K562 treated with DMSO at 1 percent for 12 hours (cell line): ENCODE data around the gene CRACR2B. TPM values are rescaled to one million over a fixed set of nuclear protein-coding genes. Genes with fewer than 3 reads are reported as not detected.

Experiments used
- total RNA-seq: library from RNA; unstranded; fragments of 300-600 nt; gene quantifications from 2 replicates; pipeline ENCODE4 v1.2.3, GENCODE V29; 2022; ENCODE audit not compliant: insufficient read depth

The CRACR2B gene
- total RNA-seq = 17.9 and 22.6 TPM in 2 replicates

DNA sequence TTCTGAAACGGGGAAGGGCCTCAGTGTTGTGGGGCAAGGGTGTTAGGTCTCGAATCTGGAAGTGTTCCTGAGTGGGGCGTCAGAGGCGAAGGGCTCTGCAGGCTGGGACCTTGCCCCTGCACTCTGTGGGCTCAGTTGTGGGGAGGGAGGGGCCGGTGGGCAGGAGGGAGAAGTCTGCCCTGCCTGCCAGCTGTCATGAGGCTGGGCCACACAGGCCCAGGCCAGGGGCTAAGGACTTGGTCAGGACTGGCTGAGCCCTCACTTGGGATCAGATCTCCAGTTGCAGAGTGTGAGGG is at the start of gene CRACR2B:
Gene CRACR2B (plus strand): TSS at position 23 of the 296 bp plus-strand sequence. CDS start 689 bp downstream, outside the sequence.

DNA sequence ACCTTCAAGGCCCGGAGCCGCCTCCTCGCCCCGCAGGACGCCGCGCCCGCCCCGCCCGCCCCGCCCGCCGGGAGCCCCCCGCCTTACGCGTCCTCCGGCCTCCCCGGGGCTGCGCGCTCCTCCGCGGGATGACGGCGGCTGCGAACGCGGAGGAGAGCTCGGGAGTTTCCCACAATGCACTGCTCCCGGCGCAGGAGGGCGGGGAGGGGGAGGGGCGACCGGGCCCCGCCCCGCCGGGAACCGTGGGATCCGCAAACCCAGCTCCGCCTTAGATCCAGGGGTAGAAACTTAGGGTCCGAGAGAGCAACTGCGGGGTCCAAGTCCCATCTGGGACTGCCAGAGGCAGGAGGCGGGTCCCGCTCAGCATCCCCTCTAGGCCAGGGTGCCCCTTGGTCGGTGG is 37.8 kb upstream of the CRACR2B start, which contains the start of gene CEND1:
Gene CEND1 (minus strand): TSS at position 148 of the 400 bp plus-strand sequence. CDS start 1,514 bp downstream, outside the sequence.

DNA sequence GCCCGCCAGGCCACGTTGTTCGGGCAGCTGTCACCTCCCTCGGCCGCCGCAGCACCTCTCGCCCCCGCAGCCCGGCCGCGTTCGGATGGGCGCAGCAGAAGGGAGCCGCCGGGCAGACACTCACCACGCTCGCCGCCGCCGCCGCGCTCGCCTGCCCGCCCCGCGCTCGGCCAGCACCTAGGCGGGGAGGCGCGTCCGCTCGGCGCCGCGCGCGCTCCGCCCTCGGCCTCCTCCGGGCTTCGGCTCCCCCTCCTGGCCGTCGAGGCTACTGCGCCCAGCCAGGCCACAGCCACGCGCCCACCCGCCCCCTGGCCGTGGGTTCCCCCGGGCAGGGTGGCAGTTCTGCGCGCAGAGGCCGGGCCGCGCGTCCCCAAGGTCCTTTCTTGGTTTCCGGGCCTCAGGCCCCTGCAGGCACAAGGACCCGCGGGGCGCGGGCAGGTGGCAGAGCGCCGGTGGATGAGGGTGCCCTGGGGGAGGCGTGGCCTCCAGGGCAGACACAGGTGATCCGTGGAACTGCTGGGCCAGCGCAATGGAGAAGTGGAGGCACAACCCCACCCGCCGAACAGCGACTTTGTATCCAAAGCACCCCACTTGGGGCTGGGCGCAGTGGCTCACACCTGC is 29.5 kb upstream of the CRACR2B start, which contains the start of gene SLC25A22:
Gene SLC25A22 (minus strand): TSS at position 189 of the 621 bp plus-strand sequence. CDS start 3,275 bp downstream, outside the sequence.

DNA sequence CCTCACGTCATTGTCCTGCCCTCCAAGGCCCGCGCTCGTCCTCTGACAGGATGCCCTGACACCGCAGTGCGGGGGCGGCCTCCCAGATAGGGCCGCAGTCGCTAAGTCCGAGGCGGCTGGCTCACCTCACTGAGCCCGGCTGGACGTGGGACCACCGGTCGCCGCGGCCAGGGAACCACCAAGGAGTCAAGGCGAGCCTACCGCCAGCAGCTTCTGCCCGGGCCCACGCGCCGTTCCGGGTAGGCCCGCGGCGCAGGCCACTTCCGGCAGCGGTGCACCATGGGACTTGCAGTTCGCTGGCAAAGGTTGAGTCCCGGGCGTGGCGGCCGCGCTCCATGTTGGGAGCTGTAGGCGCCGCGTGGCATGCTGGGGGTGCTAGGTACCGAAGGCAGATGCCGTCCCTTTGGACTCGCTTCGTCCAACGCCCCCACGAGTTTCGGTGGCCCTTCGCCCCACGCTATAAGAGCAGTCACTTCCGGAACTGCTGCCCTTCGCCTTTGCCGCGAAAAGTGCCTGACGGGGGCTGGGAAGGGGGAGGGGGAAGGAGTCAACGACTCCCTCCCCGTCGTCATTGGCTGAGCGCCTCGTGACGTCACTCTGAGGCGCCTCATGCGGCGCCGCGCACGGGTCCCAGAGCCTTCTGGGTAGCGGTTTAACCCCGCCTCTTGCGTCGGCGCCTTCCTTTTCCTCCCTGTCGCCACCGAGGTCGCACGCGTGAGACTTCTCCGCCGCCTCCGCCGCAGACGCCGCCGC is 18.3 kb upstream of the CRACR2B start, which contains the start of gene RPLP2:
Gene RPLP2 (plus strand): TSS at position 681 of the 753 bp plus-strand sequence. CDS start 268 bp downstream, outside the sequence.

DNA sequence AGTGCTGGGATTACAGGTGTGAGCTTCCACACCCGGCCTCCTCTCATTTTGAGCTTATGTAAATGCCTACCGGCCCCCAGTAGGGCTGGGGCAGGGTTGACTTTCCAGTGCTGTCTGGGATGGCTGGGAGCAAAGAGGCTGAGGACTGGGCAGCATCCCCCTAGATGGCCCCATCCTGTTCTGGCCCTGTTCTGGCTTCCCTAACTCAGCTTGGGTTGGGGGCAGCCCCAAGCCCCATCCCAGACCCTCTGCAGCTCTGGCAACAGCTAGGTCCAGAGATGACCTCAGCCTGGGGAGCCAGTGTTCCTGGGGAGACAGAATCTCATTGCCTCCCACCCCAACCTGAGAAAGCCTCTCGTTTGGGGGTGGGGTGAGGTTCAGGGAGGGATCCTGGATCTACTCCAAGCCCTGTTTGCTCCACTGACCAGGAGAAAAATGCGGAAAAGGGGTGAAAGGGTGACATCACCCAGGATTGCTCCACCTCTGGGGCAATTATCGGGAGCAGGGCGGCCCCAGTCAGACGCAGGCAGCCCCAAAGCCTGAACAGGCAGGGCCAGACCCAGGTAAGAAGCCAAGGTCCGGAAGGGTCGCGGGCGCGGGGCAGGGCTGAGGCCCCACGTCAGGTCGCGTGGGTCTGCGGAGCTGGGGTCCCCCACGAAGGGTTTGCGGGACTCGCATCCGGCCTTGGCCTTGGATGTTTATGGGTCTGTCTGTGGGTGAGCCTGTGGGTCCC is 9.2 kb upstream of the CRACR2B start, which contains the start of gene PNPLA2:
Gene PNPLA2 (plus strand): TSS at position 519 of the 733 bp plus-strand sequence. CDS start 805 bp downstream, outside the sequence.

DNA sequence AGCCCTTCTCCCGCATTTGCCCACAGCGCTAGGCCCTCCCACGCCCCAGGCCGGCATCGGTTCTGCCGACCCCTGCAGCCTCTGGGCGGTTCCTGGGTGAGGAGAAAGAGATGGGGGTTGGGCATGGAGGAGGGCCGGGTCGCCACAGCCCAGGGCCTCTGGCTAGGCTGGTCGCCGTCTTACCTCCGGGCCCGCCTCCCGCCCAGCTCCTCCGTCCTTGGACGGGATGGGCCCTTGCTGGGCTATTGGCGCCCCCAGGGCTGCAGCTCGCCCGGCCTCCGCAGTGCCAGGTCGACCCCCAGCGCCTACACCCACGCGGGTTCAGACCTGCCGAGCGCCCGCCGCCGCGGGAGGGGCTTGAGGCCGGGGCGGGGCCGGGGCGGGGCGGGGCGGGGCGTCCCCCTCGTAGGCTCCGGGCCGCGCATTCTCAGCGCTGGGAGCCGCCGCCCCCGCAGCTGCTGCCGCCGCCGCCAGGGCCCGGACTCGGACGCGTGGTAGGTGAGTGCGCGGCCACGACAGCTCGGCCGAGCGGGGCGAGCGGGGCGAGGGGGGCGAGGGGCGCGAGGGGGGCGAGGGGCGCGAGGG is 4.9 kb downstream of the CRACR2B start, which contains the start of gene CD151:
Gene CD151 (plus strand): TSS at position 424 of the 585 bp plus-strand sequence. CDS start 3,118 bp downstream, outside the sequence.

DNA sequence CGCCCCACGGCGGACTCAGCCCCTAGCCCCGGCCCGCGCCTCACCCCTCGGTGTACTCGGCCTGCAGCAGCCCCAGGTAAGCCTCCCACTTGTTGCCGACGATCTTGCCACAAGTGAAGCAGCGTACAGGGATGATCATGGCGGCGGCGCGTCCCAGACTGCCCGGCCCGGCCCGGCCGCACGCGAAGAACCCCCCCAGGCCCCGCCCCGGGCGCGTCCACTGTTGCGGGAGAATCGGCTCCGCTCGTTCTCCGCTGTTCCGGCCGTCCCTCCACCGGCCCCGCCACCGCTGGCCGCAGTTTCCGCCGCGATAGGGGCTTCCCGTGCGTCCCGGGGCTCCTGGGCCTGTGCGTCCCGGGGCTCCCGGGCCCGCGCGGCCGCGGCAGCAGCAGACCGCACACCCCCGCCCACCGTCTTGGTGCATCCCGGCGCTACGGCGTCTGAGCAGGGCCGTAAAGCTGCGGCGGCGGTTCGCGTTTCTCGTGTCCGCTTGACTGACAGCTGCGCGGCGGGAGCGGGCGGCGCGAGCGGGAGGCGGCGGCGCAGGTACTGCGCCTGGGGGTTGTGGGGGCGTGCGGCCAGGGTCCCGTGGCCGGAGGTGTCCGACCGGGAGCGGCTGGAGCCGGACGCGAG is 14.8 kb downstream of the CRACR2B start, which contains the start of the genes POLR2L and TSPAN4:
Gene POLR2L (minus strand): TSS at position 160 of the 633 bp plus-strand sequence. CDS start 21 bp downstream, at position 139.
Gene TSPAN4 (plus strand): TSS at position 483 of the 633 bp plus-strand sequence. CDS start 7,453 bp downstream, outside the sequence.

Other genes with a start within 250 kb of the CRACR2B start
- 41.5 and 44.6 TPM in 2 replicates for gene IRF7, start 212.0 kb upstream of the CRACR2B start, total RNA-seq
- not detected in 2 replicates for gene CDHR5, start 203.0 kb upstream of the CRACR2B start, total RNA-seq
- not detected in 2 replicates for gene SCT, start 200.7 kb upstream of the CRACR2B start, total RNA-seq
- 0.88 and 1.6 TPM in 2 replicates for gene DRD4, start 190.7 kb upstream of the CRACR2B start, total RNA-seq
- gene DEAF1, start 132.7 kb upstream of the CRACR2B start, total RNA-seq = 51.5 and 67.2 TPM in 2 replicates
- 19.1 and 32.6 TPM in 2 replicates for gene TMEM80, start 132.1 kb upstream of the CRACR2B start, total RNA-seq
- 5.2 and 7.1 TPM in 2 replicates for gene EPS8L2, start 121.7 kb upstream of the CRACR2B start, total RNA-seq
- gene TALDO1, start 80.5 kb upstream of the CRACR2B start, total RNA-seq = 543 and 606 TPM in 2 replicates
- 27.5 and 66.9 TPM in 2 replicates for gene GATD1, start 50.4 kb upstream of the CRACR2B start, total RNA-seq
- gene CEND1, start 37.8 kb upstream of the CRACR2B start, total RNA-seq = 0.69 TPM in 1 of 2 replicates, not detected in the other
- gene SLC25A22, start 29.6 kb upstream of the CRACR2B start, total RNA-seq = 21.6 and 29.4 TPM in 2 replicates
- 22.8 and 31.5 TPM in 2 replicates for gene PIDD1, start 22.7 kb upstream of the CRACR2B start, total RNA-seq
- gene RPLP2, start 18.0 kb upstream of the CRACR2B start, total RNA-seq = 1,821 and 2,673 TPM in 2 replicates
- 139 and 145 TPM in 2 replicates for gene PNPLA2, start 9.0 kb upstream of the CRACR2B start, total RNA-seq
- 123 and 132 TPM in 2 replicates for gene CD151, start 5.0 kb downstream of the CRACR2B start, total RNA-seq
- 48.6 and 66.2 TPM in 2 replicates for gene POLR2L, start 14.6 kb downstream of the CRACR2B start, total RNA-seq
- gene TSPAN4, start 14.9 kb downstream of the CRACR2B start, total RNA-seq = 12.7 and 17.3 TPM in 2 replicates
- gene CHID1, start 82.9 kb downstream of the CRACR2B start, total RNA-seq = 58.8 and 61.8 TPM in 2 replicates
- gene AP2A2, start 98.0 kb downstream of the CRACR2B start, total RNA-seq = 28.6 and 50.2 TPM in 2 replicates
- not detected in 2 replicates for gene MUC6, start 208.8 kb downstream of the CRACR2B start, total RNA-seq
- not detected in 2 replicates for gene MUC2, start 247.0 kb downstream of the CRACR2B start, total RNA-seq